ENCODE results near the gene KRT4.
"Not testable (repeated sequence)": the region's sequence is repeated elsewhere in the genome, so short reads cannot be mapped to it uniquely, and the experiment has no call there.

The KRT4 gene

DNA sequence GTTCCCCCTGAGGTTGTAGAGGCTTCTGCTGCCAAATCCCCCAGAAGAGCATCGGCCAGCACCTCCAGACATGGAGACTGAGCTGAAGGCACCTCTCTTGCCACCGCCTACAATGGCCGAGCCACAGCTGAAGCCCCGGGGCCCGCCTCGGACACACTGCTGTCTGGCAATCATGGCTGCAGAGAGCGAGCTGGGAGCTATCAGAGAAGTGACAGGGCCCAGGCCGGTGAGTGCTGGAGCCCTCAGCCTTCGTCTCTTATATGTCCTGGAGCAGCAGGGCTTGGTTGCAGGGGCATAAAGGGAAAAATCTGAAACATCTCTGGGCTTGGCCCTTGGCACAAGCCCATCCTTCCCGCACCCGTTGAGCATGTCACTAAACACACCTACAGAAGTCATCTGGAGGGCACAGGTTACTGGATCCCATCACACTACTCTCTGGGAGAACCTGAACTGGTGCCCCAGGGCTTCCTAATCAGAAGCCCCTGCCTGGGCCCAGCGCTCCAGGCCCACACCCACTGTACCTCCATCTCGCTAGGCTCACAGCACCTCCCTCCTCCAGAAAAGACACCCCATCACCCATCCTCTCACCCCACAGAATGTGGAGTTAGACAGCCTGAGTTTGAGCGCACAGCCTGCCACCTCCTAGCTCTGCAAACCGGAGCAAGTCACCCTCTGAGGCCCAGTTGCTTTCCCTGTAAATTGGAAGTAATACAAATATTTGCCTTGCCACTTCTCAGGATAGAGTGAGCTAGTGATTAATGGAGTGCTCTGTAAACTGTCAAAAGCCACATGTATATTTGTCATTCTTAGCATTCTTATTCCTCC, at the start of gene KRT4:
KRT4 (minus strand) TSS at position 232 of the 825 bp plus-strand sequence; CDS start at position 174, 58 bp downstream.
- DNase-seq (ENCODE audit: low read depth in 2 of 2): no peak

DNA sequence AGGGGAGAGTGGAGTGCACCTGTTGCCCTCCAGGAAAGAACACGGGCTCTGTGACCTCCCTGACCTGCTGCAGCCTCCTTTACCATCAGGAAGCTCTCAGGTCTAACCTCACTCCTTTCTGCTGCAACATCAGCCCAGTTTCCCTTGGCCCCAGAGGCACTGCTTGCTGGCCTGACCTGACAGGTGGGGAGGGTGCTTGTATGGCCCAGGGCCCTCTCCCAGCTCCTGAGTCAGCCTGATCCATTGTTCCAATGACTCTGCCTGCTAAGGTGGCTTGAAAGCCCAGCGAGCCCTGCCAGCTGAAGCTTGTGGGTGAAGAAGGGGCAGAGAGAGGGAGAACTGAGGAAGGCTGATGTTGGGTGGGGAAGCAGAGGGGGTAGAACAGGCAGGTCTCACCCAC, 48.1 kb upstream of the KRT4 start:
- no peak for DNase-seq (ENCODE audit: low read depth in 2 of 2)

DNA sequence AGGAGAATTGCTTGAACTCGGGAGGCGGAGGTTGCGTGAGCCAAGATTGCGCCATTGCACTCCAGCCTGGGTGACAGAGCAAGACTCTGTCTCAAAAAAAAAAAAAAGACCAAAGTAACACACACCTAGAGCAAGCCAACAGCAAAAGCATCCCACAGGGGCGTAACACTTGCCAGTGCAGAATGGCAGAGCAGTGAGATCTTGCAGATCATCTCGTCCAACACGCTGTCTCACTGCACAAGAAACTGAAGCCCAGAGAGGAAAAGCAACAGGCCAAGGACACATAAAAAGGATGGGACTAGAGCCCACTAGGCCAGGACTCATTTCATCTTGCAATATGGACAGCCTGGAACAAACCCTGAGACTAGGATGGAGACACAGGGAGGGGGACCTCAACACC, 47.6 kb upstream of the KRT4 start:
- no peak for DNase-seq (ENCODE audit: low read depth in 2 of 2)

DNA sequence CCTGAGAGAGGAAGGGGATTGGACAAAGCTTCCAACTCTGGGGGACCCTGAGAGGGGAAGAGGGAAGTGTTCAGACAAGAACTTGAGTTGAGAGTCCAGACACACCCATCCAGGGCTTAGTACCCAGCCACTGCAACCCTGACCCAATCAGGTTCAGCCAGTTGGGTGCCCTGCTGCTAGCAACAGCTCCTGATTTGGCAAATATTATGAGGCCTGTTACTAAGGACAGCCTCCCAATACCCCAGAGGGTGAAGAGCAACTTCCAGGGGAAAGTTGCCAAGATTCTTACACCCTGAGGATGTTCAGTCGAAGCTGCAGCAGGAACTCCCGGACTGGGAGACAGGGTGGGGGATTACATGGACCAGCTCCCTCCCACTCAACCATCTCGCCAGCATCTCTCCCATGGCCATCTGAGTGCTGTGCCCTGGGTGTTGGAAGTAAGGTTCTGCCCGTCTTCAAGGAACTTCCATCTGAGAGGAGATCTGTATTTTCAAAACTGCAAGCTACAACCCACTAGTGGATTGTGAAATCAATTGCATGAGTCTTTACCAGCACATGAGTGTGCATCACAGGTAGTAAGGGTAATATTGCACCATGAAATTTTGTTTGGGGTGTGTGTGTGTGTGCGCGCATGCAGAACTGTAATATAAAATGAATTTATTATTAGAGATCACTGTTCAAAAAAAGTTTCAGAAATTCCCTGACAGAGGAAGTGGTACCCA, 46.3 kb upstream of the KRT4 start:
- no peak for DNase-seq (ENCODE audit: low read depth in 2 of 2)

DNA sequence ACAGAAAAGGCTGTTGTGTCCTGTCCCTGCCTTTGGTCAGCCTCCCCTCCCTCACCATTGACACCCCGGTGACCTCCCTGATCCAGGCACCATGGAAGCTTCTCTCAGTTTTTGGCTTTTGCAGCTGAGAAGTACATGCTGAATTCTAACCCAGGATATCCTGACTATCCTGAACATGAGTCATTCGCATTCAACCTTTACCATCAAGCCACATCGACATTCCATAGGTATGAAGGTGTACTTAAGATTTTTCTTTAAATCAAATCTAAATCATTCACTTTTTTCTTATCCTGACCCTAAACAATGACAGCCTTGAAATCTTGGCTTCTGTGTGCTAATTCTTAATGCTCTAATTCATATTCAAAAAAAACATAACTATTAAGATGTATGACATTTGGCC, 43.6 kb upstream of the KRT4 start:
- no peak for DNase-seq (ENCODE audit: low read depth in 2 of 2)

DNA sequence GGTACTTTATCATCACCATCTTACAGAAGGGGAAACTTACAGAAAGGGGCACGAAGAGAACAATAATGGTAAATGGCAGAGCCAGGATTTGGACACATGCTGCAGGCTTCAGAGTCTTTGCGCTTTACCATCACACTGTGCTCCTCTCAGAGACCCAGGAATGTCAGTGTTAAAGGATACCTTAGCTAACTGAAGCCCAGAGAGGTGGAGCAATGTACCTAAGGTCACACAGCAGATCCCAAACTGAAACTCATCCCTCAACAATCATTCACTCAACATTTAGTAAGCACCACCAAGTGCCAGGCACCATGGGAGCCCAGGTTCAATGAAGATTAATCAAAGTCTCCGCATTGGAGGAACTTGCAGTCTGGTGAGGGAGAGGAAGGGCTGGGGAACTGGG, 42.9 kb upstream of the KRT4 start:
- no peak for DNase-seq (ENCODE audit: low read depth in 2 of 2)

DNA sequence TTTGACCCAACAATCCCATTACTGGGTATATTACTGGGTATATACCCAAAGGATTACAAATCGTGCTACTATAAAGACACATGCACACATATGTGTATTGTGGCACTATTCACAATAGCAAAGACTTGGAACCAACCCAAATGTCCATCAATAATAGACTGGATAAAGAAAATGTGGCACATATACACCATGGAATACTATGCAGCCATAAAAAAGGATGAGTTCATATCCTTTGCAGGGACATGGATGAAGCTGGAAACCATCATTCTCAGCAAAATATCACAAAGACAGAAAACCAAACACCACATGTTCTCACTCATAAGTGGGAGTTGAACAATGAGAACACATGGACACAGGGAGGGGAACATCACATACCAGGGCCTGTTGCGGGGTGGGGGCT, 42.2 kb upstream of the KRT4 start:
- not testable (repeated sequence) for DNase-seq (ENCODE audit: low read depth in 2 of 2)

DNA sequence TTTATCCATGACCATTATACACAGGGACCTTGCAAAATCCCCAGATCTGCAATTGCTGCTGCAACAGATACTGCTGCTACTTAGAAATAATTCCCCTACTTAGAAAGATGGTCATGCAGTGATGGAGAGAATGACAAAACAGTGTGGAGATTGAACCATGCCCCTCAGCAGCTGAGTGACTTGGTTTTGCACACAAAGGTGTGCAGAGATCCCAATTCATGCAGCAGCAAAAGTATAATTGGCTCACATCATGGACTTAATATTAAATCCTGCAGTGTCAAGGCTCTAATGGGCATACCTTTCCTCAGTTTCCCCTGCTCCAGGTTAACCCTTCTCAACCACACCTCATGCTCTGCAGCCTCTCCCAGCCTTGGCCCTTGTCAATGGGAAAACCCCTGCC, 37.9 kb upstream of the KRT4 start:
- DNase-seq (ENCODE audit: low read depth in 2 of 2): no peak

DNA sequence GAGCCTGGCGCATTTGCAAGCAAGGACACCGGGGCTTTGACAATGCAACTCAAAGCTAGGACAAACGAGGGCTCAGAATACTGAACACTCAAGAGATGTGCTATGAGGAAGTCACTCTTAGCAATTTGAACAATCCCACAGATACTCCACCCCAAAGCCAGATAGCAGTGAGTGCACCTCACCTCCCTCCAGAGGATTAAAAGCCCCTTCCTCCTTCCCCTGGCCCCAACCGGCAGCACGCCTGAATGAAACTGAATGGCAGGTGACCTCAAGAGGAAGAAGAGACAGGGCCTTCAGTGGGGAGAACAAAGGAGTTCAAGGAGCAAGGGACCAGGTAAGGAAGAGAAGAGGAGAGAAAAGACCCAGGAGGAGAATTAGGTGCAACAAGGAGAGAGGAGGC, 36.8 kb upstream of the KRT4 start:
- DNase-seq (ENCODE audit: low read depth in 2 of 2): no peak

DNA sequence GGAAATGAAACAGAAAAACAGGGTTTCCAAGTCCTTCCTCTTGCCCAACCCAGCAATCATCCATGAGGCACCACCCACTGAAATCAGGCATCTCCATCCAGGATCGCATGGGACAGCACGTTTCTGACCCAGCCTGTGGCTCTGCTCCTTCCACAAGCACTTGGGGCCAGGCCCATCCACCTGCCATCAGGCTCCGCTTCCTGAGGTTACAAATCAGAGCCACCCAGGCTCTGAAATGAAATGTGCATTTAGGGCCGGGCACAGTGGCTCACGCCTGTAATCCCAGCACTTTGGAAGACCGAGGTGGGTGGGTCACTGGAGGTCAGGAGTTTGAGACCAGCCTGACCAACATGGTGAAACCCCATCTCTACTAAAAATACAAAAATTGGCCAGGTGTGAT, 35.6 kb upstream of the KRT4 start:
- no peak for DNase-seq (ENCODE audit: low read depth in 2 of 2)

DNA sequence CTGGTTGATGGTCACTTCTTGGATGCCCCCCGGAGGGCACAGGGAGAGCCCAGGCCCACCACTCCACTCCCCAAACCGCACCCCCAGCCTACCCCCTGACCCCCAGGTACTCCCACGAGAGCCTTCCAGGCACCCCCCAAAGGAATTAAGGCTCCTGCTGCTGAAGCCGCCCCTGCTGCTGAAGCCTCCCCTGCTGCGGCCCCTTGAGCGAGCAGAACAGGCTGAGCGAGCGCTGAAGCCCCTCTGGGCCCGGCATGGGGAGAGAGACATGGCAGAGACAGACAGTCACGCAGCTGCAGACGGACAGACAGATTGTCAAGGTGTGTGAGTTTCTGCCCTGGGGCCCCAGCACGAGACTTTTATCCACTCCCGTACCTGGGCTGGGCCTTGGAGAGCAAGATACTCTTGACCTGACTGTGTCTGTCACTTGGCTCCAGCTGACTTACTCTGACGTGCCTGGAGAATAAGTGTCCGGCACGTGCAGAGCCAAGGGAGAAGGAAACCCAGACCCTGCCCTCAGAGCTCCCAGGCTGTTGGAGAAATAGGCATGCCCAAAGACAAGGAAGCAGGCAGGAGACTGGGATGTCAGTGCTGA, 34.8 kb upstream of the KRT4 start, which contains the start of gene KRT78:
KRT78 (minus strand) TSS at position 334 of the 595 bp plus-strand sequence; CDS start at position 270, 64 bp downstream.
- no peak for DNase-seq (ENCODE audit: low read depth in 2 of 2)

DNA sequence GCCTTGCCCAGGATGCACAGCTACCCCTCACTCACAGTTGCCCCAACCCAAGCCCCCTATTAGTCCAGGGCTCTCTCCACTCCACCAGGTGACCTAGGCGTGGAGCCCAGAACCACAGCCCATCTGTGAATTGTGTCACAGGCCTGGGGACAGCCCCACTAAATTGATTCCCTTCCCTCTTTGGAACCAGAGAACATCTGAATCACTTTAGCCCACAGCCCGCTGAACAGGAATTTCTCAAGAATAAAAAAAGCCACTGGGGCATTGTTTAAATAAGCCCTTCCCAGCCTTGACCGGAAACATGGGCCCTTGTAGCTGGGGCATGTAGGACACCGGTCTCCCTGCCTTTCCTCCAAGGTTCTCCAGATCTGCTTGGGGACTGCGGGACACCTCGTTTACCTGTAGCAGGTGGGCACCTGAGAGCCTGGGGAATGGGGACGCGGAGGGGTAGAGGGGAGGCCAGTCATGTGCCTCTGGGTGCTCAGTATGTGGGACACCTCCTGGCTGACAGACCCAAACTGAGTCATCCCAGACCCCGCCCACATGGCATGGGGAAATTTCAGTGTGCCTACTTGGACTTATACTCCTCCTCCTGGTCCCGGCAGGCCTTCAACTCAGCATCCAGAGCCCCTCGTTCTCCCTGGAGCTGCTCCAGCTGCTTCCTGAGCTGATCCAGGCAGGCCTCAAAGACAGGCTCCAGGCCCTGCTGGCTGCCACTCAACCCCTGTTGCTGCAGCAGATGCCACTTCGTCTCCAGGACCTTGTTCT, 33.6 kb upstream of the KRT4 start:
- no peak for DNase-seq (ENCODE audit: low read depth in 2 of 2)

DNA sequence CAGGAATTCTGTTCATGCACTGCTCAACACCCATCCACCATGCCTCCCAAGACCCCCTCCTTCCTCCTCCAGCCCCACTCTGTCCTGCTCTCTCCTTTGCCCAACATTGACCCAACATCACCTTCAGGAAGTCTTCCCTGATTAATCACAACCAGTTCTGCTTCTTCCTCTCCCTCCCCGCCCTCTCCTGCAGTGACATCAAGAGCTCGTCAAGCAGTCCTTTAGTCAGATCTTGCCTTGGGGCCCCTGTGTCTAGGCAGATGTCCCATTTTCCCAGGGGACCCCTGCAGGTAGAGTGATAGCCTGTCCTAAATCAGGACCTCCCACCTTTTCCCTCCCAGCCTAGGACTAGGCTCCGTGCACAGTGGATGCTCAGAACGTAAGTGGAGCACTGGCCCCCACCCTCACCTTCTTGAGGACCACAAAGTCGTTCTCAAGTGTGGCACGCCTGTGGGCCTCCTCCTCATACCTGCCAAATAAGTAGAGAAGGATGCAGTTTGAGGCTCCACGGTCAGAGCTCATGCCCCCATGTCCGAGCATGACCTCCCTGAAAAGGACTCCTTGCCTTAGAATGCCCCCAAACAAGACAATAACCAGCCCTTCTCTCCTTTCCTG, 32.5 kb upstream of the KRT4 start:
- DNase-seq (ENCODE audit: low read depth in 2 of 2): no peak

DNA sequence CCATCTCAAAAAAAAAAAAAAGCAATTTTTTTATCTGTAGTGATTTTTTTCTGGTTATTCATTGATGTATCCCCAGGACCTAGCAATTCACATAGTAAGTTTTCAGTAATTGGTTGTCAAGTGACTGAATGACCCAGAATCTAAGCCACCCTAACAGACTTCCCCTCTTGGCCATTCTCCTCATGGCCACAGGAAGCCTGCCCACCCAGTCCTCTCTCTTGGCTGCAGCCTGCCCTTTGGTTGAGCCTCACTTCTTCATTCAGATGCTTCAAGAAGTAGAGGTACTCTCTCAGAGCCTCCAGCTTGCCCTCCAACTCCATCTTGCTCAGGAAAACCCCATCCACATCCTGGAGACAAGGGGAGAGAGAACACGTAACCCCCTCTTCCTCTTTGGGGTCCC, 32.0 kb upstream of the KRT4 start:
- no peak for DNase-seq (ENCODE audit: low read depth in 2 of 2)

DNA sequence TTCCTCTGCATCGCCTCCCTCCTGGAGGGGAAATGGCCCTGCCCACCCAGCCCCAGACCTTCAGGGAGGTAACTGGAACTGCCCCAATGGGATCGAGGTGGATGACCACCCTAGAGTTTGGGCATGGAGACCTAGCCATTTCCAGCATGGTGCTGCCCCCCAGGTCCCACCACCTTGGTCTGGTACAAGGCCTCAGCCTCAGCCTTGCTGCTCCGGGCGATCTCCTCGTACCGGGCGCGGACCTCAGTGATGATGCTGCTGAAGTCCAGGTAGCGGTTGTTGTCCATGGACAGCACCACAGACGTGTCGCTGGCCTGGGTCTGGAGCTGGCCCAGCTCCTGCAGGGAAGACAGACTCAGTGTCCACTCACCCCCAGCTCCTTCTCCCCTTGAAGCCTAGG, 30.5 kb upstream of the KRT4 start:
- no peak for DNase-seq (ENCODE audit: low read depth in 2 of 2)

DNA sequence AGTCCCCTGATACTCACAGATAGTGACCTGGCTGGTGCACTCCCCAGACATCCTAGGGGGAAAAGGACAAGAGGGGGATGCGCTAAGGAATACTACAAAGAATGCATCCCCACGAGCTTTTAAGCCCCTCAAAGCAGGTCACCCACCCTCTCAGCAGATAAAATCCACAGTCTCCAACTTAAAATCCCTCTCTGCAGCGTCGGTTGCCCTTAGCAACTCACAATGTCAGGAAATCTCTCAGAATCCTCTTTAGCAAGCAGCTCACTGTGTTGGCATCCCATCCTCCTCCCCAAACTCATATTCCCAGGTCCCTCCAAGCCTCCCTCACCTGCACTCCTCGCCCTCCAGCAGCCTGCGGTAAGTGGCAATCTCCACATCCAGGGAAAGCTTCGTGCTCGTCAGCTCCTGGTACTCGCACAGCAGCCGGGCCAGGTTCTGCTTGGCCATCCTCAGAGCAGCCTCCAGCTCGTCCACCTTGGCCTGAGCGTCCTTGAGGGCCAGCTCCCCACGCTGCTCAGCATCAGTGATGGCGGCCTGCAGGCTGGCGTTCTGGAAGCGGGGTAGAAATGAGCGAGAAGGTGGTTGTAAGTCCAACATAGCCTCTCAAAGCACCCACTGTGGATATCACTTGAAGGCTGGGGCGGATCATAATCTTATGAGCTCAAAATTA, 25.7 kb upstream of the KRT4 start:
- no peak for DNase-seq (ENCODE audit: low read depth in 2 of 2)

DNA sequence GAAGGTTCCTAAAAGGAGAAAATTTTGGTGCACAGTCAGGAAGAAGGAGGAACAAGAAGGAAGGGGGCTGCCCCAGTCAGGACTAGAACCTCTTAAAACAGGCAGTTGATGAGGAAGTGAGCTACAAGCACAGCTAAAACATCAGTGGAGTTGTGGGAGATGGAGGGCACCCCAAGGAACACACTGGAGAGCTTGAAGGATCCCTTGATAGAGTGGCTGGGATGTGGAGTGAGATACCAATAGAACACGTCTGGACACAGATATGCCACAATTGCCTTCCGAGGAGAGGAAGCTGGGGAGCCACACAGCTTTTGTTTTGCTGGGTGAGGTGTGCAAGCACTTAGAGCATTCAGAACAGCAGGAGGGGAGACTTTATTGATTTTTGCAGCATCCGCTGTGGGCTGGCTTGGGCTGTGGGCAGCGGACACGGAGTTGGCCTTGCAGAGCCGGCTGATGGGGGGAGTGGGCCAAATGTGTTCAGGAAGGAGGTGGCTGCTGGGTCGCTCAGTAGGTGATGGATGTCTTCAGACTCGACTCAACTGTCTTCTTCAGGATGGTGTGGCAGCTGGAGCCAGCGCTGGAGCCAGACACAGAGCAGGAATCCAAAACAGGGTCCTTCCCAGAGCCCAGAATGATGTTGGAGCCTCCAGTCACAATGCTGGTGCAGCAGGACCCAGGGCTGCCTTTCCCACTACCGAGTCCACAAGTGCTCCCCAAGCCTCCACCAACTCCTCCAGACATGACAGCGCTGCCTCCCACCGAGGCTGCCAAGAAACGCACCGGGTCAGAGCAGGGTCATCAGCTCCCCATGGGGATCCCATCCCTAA, 24.9 kb upstream of the KRT4 start:
- no peak for DNase-seq (ENCODE audit: low read depth in 2 of 2)

DNA sequence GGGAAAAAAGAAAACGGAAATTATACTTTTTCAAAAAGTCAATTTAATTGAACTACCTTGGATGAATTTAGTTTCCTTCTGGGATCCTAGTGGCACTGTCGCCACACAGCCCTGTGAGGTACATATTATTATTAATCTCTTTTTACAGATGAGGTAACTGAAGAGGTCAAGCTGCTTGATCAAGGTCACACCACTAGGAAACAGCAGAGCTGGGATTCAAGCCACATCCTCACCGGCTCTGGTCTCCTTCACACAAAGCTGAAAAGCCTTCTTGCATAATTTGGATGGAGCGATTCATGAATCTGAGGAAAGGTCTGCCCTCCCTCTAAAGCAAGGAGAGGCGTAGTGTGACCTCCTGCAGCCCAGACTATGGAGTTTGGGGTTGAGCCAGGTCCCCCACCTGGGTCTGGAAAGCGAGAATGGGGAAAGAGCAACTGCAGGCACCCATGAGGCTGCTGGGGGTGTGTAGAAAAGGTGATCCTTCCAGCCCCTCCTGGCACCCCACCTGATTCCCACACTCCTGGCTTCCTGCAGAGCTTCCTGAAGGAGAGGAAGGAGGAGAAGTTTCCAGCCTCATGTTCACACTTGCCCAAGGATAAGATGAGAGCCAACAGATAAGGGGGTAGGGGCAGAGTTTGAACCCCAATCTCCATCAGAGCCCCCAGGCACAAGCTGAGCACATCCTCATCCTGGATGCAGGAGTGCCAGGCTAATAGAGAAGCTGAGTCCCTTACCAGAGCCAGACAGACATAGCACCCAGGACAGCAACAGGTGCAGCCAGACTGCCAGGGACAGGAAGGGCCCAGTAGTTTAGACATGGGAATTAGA, 24.1 kb upstream of the KRT4 start:
- DNase-seq (ENCODE audit: low read depth in 2 of 2): no peak

DNA sequence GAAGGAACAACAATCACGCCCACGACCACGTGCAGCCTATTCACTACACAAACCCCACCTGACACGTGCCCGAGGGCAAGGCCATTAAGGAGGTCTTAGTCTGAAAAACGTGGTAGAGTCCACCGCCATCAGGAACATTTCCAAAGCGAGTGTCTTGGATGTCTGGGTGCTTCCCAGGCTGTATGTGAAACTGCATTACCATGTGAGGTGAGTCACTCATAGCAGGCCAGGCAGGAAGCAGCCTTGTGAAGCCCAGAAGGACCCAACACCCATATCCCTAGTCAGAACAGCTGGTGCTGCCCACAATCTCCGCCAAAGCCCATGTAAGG, 23.5 kb upstream of the KRT4 start:
- DNase-seq (ENCODE audit: low read depth in 2 of 2): no peak
